Osteocyte (in vitro differentiated cells): ENCODE measurements around the gene ARID5B. TPM values are rescaled to one million over a fixed set of nuclear protein-coding genes. Genes with fewer than 3 reads are reported as not detected.

Source experiments
- DNase-seq: peaks from one replicate; pipeline ENCODE4 v3.0.0; 2021; ENCODE audit warnings: mixed read lengths; ENCODE audit not compliant: unreplicated experiment; ENCODE audit errors: extremely low spot score
- H3K27ac Mint-ChIP-seq: one replicate; pipeline ENCODE4 v1.8.0; 2021; ENCODE audit warnings: mild to moderate bottlenecking, mixed read lengths; ENCODE audit not compliant: unreplicated experiment
- H3K27me3 Mint-ChIP-seq: one replicate; pipeline ENCODE4 v1.8.0; 2021; ENCODE audit warnings: mixed read lengths; ENCODE audit not compliant: unreplicated experiment
- H3K36me3 Mint-ChIP-seq: one replicate; pipeline ENCODE4 v1.8.0; 2021; ENCODE audit warnings: mixed read lengths; ENCODE audit not compliant: unreplicated experiment
- H3K4me1 Mint-ChIP-seq: one replicate; pipeline ENCODE4 v1.8.0; 2021; ENCODE audit warnings: mixed read lengths; ENCODE audit not compliant: unreplicated experiment
- H3K4me3 Mint-ChIP-seq: one replicate; pipeline ENCODE4 v1.8.0; 2021; ENCODE audit warnings: mild to moderate bottlenecking, moderate library complexity, mixed read lengths; ENCODE audit not compliant: unreplicated experiment
- H3K9me3 Mint-ChIP-seq: one replicate; pipeline ENCODE4 v1.8.0; 2021; ENCODE audit warnings: mixed read lengths; ENCODE audit not compliant: unreplicated experiment
- total RNA-seq: library from RNA; stranded (reverse); gene quantifications from 2 replicates; pipeline ENCODE4 v1.2.1, GENCODE V29; 2021
- TF ChIP-seq, protein P1 (sequence below): fragments of 200-600 bp; sonication (generic); IDR thresholded peaks from 2 replicates; pipeline ENCODE4 v1.5.0; 2021; ENCODE audit warnings: antibody characterized with exemption, mild to moderate bottlenecking, moderate library complexity

Gene ARID5B
- total RNA-seq, 1 donor from 2014 or later: 89.4 TPM

- H3K27me3 Mint-ChIP-seq: no peaks in the 10 kb centered on the region
- TF ChIP-seq, protein P1, sequence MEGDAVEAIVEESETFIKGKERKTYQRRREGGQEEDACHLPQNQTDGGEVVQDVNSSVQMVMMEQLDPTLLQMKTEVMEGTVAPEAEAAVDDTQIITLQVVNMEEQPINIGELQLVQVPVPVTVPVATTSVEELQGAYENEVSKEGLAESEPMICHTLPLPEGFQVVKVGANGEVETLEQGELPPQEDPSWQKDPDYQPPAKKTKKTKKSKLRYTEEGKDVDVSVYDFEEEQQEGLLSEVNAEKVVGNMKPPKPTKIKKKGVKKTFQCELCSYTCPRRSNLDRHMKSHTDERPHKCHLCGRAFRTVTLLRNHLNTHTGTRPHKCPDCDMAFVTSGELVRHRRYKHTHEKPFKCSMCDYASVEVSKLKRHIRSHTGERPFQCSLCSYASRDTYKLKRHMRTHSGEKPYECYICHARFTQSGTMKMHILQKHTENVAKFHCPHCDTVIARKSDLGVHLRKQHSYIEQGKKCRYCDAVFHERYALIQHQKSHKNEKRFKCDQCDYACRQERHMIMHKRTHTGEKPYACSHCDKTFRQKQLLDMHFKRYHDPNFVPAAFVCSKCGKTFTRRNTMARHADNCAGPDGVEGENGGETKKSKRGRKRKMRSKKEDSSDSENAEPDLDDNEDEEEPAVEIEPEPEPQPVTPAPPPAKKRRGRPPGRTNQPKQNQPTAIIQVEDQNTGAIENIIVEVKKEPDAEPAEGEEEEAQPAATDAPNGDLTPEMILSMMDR: no peak
- peak overlapping the region; percentile 99 for H3K27ac Mint-ChIP-seq
- no peak for DNase-seq
- H3K4me3 Mint-ChIP-seq: peak overlapping the region; percentile 97
- H3K9me3 Mint-ChIP-seq: no peaks in the 10 kb centered on the region
- peaks cover 81% of the 10 kb centered on the region for H3K4me1 Mint-ChIP-seq
- H3K36me3 Mint-ChIP-seq: peaks cover 31% of the 10 kb centered on the region
Measured at GRCh38 chr10:62048470-62048869, 147.0 kb downstream of the ARID5B start.

- DNase-seq: peak; percentile 90
- H3K9me3 Mint-ChIP-seq: no peaks in the 10 kb centered on the region
- TF ChIP-seq, protein P1: no peak
- peaks cover 37% of the 10 kb centered on the region for H3K36me3 Mint-ChIP-seq
- H3K27me3 Mint-ChIP-seq: no peaks in the 10 kb centered on the region
- peak overlapping the region; percentile 99 for H3K27ac Mint-ChIP-seq
- peaks cover 81% of the 10 kb centered on the region for H3K4me1 Mint-ChIP-seq
- H3K4me3 Mint-ChIP-seq: peak overlapping the region; percentile 97
Measured at GRCh38 chr10:62048919-62049623, 147.6 kb downstream of the ARID5B start.

DNA sequence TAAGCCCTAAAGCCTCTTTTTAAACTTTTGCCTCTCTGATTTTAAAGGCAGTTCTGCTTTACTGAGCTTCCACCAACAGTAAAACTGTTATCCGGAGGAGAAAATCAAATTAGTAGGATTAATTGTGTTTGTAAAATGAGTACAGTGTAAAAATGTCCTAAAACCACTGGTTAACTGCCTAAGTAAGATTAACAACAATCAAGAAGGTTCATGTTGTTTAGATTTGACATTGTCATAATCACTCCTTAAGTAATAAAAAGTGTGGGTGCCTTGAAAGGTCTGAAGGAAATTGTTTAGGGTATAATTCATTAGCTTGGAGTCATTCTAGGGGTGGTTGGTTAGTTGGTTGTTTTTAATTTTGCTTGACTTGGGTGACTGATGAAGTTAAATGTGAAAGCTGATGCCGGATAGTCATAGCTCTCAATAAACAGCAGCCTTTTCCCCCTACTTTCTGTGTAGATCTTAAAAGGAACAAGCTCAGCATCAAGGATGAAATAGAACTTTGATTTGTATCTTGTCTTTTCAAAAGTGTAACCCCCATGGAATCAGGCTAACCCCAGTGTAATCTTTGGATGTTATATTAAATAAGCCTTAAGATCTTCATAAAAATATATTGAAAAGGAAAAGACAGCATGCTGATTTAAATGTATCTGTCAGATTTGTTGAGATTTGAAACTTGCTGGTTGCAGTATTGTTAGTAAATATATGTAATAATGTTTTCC is 148.3 kb downstream of the ARID5B start:
- H3K36me3 Mint-ChIP-seq: peaks cover 44% of the 10 kb centered on the region
- peak overlapping the region; percentile 97 for H3K4me3 Mint-ChIP-seq
- peaks cover 81% of the 10 kb centered on the region for H3K4me1 Mint-ChIP-seq
- H3K27me3 Mint-ChIP-seq: no peaks in the 10 kb centered on the region
- peak overlapping the region; percentile 99 for H3K27ac Mint-ChIP-seq
- TF ChIP-seq, protein P1: no peak
- H3K9me3 Mint-ChIP-seq: no peaks in the 10 kb centered on the region
- no peak for DNase-seq

GRCh38 chr10:62050346-62050892 is 148.9 kb downstream of the ARID5B start:
- no peaks in the 10 kb centered on the region for H3K9me3 Mint-ChIP-seq
- no peak for DNase-seq
- H3K36me3 Mint-ChIP-seq: peaks cover 48% of the 10 kb centered on the region
- H3K27ac Mint-ChIP-seq: peak overlapping the region; percentile 99
- H3K4me3 Mint-ChIP-seq: peak overlapping the region; percentile 97
- peaks cover 81% of the 10 kb centered on the region for H3K4me1 Mint-ChIP-seq
- TF ChIP-seq, protein P1: no peak
- no peaks in the 10 kb centered on the region for H3K27me3 Mint-ChIP-seq

DNA sequence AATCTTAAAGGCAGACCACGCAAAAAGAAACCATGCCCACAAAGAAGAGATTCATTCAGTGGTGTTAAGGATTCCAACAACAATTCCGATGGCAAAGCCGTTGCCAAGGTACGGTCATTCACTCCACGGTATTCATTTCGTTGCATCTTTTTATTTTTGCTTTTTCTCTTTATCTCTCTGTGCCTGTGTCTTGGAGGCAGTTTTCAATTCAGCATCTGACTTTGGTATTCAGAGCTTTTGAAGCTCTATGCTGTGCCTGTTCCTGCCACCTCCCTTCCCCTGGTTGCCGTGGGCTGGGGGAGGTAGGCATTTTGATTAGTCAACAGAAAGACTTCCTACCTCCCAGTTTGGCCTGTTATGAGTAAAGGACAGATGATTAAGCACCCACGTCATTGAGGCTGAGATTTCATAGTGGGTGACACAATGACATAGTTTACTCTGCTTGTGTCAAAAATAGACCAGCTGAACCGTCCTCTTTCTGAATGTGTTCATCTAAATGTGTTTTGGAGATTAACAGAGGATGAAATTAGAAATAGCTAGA is 149.5 kb downstream of the ARID5B start:
- H3K36me3 Mint-ChIP-seq: peaks cover 49% of the 10 kb centered on the region
- DNase-seq: no peak
- H3K4me3 Mint-ChIP-seq: peak overlapping the region; percentile 97
- no peaks in the 10 kb centered on the region for H3K9me3 Mint-ChIP-seq
- H3K4me1 Mint-ChIP-seq: peaks cover 81% of the 10 kb centered on the region
- peak overlapping the region; percentile 99 for H3K27ac Mint-ChIP-seq
- no peaks in the 10 kb centered on the region for H3K27me3 Mint-ChIP-seq
- TF ChIP-seq, protein P1: no peak
